NK-92 (cell line): ENCODE results near the gene LDB2.

ENCODE experiments used
- DNase-seq: peaks from one replicate; lab custom pipeline; 2025; ENCODE audit not compliant: unreplicated experiment; lab: John Stamatoyannopoulos, UW

LDB2 gene

GRCh38 chr4:16759931-16760582 lies 138.4 kb downstream of the LDB2 start:
- DNase-seq, result no peak

GRCh38 chr4:16758816-16759215 lies 139.6 kb downstream of the LDB2 start:
- DNase-seq, result no peak

- DNase-seq, result no peak
Observed at GRCh38 chr4:16758255-16758654, 140.2 kb downstream of the LDB2 start.

- no peak for DNase-seq
Observed at GRCh38 chr4:16757080-16757521, 141.3 kb downstream of the LDB2 start.

GRCh38 chr4:16754104-16754503 lies 144.3 kb downstream of the LDB2 start:
- DNase-seq, result no peak

- DNase-seq, result no peak
Observed at GRCh38 chr4:16752150-16752549, 146.3 kb downstream of the LDB2 start.

GRCh38 chr4:16750882-16751642 lies 147.4 kb downstream of the LDB2 start:
- DNase-seq, result no peak

- no peak for DNase-seq
Observed at GRCh38 chr4:16750216-16750615, 148.2 kb downstream of the LDB2 start.

GRCh38 chr4:16745887-16746286 lies 152.6 kb downstream of the LDB2 start:
- no peak for DNase-seq

GRCh38 chr4:16745009-16745635 lies 153.3 kb downstream of the LDB2 start:
- no peak for DNase-seq

GRCh38 chr4:16741287-16741686 lies 157.2 kb downstream of the LDB2 start:
- DNase-seq, result no peak

GRCh38 chr4:16739997-16740624 lies 158.3 kb downstream of the LDB2 start:
- DNase-seq, result no peak

- no peak for DNase-seq
Observed at GRCh38 chr4:16738558-16738957, 159.9 kb downstream of the LDB2 start.

- DNase-seq, result no peak
Observed at GRCh38 chr4:16733509-16733908, 164.9 kb downstream of the LDB2 start.

GRCh38 chr4:16732741-16733140 lies 165.7 kb downstream of the LDB2 start:
- no peak for DNase-seq

GRCh38 chr4:16731776-16732380 lies 166.6 kb downstream of the LDB2 start:
- DNase-seq, result no peak

- no peak for DNase-seq
Observed at GRCh38 chr4:16730522-16731205, 167.8 kb downstream of the LDB2 start.

GRCh38 chr4:16729336-16729735 lies 169.1 kb downstream of the LDB2 start:
- no peak for DNase-seq

GRCh38 chr4:16728849-16729248 lies 169.6 kb downstream of the LDB2 start:
- no peak for DNase-seq

- no peak for DNase-seq
Observed at GRCh38 chr4:16728111-16728510, 170.3 kb downstream of the LDB2 start.

- no peak for DNase-seq
Observed at GRCh38 chr4:16727218-16727617, 171.2 kb downstream of the LDB2 start.
